GM19328 (cell line): Measurements from ENCODE around the gene UBE2I.

Experiments used
- ATAC-seq: cut with Tn5 transposase; IDR thresholded peaks from one replicate; pipeline ENCODE4 v1.9.1; 2021; ENCODE audit warnings: mild to moderate bottlenecking, moderate library complexity; ENCODE audit not compliant: unreplicated experiment

UBE2I gene

DNA sequence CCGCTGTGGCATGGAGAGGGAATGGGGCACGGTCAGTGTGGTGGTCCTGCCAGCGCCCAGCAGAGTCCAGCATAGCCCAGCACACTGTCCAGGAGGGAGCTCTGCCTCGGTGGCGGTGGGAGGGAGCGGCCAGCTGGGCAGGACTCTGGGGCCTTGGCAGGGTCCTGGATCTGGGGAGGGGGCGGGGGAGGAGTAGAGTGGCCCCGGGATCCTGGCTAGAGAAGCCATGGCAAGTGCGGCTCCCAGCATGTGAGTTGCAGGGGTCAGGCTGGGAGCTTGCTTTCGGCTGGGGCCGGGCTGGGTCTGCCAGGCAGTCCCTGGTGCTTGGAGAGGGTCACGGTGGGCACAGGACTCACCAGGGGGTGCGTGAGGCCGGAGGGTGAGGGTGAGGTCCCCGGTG is 46.2 kb downstream of the UBE2I start:
- ATAC-seq, result no peak

DNA sequence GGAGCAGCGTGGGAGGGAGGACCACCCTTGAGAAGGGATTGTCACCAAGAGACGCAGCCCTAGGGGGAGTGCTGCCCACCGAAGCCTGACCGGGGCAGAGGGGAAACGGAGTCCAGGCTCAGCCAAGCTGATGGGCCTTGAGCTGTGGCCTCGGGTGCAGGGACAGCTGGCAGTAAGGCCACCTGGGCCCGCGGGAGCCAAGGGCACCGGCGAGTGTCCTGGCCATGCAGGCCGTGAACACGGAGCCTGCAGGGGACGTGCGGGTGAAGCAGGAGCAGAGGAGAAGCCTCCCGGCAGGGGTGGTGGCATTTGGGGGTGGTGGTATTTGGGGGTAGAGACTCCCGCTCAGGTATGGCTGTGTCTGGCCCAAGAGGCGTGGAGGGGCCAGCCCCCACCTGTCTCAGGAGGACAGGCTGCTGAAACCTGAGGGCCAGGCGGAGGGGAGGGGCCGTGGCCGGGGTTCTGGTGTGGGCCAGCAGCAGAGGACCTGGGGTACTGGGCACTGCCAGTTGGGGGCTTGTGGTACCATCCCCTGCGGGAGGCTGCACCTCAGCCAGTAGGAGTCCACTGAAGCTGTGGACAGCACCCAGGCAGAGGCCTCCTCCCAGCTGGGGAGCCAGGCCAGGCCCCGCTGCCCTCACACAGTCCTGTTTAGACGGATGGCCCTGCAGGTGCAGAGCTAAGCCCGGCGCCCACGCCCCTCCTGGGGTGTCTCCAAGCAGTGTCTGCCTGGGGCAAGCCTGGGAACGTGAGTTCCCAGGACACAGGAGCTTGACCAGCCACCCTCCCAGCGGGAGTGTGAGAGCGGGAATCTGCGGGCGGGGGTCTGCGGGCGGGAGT is 46.8 kb downstream of the UBE2I start:
- no peak for ATAC-seq

DNA sequence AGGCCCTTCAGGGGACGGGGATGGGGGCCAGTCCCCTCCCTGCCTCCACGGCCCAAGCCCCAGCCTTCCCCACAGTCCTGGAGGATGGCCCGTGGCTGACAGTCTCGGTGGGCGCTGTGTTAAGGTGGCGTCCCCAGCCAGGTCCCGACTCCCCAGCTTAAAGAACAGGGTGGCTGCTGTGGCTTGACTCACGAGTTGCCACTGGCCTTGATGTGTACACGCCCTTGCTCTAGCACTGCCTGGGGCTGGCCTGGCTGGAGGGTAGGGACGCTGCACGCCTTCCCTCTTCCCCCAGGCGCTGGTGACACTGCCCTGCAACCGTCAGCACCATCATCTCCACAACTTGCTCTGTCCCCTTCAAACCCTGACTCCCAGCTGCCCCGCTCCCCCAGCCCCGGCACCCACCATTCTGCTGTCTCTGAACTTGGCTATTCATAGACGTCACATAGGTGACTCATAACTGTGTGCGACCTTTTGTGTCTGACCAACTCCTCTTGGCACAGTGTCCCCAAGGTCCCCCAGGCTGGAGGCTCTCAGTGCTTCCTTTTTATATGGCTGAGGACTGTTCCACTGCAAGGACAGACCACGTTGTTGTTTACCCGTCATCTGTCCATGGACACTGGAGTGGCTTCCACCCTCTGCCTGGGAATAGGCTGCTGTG is 48.6 kb downstream of the UBE2I start:
- ATAC-seq, result no peak

DNA sequence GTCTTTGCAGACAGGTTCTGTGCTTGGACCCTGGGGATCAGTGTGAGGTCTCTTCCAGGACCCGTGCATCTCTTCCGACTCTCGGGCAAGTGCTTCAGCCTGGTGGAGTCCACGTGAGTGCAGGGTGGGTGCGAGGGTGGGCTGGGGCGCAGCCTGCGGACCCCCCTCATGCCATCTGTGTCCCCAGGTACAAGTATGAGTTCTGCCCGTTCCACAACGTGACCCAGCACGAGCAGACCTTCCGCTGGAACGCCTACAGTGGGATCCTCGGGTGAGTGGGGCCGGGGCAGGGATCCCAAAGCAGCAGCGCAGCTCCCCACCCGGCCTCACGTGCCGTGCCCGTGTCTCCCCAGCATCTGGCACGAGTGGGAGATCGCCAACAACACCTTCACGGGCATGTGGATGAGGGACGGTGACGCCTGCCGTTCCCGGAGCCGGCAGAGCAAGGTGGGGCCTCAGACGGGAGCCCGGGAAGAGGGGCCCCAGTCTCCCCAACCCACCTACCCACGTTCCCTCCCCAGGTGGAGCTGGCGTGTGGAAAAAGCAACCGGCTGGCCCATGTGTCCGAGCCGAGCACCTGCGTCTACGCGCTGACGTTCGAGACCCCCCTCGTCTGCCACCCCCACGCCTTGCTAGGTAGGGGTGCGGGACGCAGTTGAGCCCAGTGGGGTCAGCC is 52.4 kb downstream of the UBE2I start:
- ATAC-seq, result no peak

DNA sequence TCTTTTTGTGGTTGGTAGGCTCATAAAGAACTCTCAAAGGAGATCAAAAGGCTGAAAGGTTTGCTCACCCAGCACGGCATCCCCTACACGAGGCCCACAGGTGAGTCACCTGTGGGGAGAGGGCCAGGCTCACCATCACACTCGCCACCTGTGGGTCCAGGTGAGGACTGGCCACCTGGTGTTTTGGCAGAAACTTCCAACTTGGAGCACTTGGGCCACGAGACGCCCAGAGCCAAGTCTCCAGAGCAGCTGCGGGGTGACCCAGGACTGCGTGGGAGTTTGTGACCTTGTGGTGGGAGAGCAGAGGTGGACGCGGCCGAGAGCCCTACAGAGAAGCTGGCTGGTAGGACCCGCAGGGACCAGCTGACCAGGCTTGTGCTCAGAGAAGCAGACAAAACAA is 53.4 kb downstream of the UBE2I start:
- no peak for ATAC-seq

DNA sequence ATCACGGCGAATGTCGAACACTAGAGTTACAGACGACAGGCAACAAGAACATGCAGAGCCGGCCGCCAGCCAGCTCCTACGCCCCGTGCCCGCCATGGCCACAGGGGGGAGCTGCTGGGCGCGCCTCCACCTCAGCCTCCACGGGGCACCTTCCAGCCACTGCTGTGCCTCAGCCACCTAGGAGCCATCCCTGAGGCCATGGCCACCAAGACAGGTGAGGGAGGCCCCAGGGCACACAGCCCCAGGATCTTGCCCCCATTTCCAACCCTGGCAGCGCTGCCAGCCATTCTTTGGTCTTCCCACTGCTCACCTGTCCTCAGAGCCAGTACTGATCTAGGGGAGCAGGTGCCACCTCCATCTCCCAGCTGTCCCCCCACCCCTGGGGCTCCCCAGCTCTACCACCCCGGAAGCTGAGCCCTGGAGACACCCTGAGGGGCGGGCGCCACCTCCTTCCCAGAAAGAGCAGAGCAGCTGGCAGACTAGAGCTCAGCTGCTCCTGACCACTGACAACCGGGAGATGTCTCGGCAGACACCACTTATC is 54.1 kb downstream of the UBE2I start:
- no peak for ATAC-seq

DNA sequence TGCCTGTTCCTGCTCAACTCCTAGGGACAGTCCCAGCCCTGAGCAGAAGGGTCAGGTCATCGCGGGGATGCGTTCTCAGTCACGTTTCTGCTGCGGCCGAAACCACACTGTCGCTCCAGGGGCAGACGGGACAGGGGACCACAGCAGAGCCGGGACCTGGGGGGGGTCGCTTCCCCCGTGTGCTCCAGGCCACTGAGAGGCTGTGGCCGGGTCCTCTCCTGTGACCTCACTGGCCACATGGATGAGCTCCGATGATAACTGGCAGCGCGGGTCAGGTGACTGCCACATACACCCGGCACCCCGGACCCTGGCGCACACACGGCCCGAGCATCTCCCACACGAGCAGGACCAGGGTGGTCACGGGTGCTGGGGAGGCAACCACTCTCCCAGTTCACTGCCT is 55.1 kb downstream of the UBE2I start:
- ATAC-seq, result no peak

DNA sequence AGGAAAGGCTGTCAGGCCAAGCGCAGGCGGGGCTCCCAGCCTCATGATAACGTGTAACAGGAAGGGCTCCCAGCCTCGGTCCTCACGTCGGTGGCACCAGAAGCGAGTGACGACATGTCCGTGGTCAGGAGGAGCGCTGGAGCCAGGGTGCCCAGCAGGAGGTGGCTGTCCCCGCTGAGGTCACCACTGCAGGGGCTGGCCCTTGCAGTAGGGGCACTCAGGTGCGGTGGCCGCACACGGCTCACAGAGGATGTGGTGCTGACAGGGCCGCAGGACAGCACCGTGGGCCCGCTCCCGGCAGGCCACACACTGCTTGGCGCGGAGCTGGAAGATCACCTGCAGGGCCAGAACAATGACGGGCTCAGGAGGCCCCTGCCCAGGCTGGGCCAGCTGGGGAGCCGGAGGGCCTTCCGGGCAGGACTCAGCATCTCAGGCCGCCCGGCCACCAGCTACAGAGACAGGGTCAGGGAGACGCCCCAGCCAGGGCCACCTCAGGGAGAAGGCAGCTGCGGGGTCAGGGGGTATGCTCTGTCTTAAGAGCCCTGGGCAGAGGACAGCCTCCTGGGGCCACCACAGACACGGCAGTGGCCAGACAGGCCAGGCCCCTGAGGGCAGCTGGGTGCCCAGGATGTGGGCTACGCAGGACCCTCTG is 56.8 kb downstream of the UBE2I start:
- no peak for ATAC-seq

DNA sequence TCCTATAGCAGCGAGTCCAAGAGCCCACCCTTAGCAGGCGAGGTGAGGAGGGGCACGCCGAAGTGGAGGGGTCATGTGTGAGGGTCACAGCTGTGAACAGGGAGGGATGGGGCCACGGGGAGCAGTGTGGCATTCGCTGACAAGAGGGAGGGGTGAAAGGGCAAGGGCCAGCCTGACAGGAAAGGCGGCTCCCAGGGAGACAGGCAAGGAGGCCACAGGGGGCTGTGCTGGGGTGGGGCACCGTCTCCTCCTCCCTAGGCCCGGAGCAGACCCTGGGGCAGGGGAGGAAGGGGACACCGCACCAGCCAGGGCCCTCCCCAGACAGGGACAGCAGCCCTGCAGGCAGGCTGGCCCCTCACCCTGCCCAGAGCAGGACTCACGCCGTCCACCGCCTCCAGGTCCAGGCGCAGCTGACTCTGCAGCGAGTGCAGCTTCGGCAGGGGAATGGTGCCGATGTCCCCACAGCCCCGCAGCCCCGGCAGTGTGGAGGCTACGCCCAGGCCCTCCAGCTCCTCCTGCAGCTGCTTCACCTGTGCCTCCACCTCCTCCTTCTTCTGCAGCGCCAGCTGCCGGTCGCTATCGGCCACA is 57.4 kb downstream of the UBE2I start:
- no peak for ATAC-seq

DNA sequence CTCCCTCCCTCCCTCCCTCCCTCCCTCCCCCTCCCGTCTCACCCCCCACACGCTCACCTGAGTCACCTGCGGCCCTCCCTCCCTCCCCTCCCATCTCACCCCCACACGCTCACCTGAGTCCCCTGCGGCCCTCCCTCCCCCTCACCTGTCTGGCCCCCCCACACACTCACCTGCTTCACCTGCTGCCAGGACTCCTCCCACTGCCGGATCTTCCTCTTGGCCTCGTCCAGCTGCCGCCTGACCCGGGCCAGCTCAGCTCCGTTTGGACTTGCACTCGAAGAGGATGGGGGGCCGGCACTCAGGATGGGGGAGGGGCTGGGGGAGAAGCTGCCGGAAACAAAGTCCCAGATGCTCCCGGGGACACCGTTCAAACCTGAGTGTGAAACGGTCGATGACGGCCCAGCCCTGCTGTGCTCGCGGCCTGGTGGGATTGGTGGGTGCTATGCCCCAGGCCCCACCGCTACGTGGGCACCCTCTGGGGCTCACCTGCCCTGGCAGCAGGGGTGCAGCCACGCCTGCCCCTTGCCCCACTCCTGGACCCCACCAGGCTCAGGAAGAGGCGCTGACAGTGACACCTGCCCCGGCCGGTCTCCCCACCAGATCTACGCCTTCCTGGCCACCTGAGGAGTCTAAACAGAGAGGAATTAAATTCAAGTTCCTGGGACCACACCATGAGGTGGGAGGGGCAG is 58.2 kb downstream of the UBE2I start:
- ATAC-seq, result no peak

DNA sequence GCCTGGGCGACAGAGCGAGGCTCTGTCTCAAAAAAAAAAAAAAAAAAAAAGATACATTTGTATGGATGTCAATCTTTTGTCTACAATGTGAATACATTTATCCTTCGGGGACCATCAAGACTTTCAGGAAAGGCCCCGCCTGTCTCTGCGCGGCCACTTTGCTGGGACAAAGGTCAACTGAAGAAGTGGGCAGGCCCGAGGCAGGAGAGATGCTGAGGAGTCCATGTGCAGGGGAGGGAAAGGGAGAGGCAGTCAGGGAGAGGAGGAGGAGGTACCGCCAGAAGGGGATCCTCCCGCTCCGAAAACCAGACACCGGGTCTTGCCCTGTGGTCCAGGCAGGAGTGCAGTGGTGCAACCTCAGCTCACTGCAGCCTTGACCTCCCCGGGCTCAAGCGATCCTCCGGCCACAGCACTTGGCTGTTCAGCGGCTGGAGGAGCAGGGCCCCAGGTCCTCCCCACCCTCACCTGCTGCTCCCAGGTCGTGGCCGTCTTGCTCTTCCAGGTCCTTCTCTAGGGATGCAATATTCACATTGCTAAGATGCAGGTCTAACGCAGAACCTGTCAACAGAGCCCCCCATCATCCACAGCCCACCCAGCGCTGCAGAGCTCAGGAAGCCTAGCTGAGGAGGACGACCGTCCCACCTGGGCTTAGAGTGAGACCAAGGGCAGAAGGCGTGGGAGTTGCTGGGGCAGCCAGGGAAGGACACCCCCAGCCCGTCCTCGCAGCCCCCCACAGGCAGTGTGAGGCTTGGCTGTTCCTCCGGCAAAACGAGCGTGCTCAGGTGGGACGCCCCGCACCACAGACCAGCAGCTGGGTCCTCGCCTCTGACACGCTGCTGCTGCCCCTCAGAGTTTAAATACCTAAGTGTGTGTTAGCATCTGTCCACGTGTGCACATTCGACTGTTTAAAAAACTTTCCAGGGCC is 61.9 kb downstream of the UBE2I start:
- ATAC-seq, result no peak

DNA sequence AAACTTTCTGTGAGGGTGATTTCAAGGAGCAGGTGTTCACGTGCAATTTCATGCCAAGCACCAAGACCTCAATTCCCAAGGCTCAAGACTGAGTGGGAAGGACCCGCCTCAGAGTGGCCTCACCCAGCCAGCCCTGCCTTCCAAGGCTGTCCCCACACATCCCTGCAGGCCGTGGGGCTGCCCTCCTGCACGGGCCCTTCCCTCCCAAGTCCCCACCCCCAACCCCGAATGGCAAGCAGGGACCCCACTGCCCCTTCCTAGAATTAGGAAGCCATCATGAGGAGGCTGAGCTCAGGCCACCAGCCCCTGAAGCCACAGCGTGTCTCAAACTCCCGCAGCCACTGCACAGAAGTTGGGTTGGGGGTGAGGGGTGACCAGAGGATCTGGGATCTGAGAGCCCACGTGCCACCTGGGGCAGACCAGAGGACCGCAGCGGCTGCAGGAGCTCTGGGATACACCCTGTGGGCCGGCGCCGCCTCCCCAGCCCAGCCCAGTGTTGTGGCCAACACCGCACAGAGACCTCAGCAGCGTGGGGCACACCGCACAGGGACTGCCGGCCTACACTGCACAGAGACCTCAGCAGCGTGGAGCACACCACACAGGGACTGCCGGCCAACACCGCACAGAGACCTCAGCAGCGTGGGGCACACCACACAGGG is 63.0 kb downstream of the UBE2I start:
- no peak for ATAC-seq

DNA sequence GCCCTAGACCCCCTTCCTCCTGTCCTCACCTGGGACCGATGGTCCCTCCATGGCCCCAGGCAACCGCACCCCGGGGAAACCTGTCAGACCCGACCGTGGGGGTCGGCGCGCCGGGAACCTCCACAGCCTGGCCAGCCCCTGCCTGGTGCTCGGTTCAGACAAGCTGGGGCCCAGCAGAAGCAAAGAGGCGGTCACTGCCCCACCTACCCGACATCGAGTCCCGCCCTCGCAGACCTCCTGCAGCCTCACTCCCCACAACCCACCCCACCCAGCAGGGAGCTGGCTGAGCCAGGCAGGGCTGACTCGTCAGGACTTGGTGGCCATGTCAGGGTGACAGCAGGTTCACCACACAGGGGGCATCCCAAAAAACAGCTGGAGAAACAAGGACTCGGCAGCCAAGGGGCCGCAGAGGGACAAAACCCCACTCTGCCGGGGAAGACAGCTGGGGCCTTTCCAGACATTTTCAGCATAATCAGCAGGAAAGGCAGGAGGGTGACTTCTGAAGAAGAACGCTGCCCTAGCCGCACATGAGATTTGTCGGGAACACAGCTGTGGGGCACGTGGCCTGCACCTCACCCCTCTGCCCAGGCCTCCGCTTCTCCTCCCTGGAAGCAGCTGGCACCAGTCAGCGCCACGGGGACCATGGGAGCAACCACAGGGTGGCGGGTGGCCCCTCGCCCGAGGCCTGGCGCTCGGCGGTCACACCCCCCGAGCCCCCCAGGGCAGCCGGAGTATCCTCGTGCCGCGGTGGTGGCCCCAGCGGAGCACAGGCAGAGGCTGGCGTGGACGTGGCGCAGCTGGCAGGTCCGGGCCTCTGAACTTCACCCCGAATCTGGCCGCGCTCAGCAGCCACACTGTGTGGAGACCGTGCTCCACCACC is 65.2 kb downstream of the UBE2I start:
- no peak for ATAC-seq

DNA sequence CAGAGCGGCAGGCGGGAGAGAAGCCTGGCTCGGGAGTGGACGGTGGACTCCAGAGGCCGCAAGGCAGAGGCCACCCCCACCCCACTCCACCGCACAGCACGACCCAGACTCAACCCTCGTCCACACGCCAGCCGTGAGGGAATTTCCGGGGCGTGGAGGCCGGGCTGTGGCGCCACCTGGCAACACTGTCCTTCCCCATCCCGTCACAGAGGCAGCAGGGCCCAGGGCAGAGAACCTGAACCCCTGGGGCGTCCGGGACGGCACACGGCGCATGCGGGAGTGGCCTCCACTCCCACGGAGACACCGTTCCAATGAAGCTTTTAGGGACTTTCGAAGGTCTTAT is 65.8 kb downstream of the UBE2I start:
- no peak for ATAC-seq

DNA sequence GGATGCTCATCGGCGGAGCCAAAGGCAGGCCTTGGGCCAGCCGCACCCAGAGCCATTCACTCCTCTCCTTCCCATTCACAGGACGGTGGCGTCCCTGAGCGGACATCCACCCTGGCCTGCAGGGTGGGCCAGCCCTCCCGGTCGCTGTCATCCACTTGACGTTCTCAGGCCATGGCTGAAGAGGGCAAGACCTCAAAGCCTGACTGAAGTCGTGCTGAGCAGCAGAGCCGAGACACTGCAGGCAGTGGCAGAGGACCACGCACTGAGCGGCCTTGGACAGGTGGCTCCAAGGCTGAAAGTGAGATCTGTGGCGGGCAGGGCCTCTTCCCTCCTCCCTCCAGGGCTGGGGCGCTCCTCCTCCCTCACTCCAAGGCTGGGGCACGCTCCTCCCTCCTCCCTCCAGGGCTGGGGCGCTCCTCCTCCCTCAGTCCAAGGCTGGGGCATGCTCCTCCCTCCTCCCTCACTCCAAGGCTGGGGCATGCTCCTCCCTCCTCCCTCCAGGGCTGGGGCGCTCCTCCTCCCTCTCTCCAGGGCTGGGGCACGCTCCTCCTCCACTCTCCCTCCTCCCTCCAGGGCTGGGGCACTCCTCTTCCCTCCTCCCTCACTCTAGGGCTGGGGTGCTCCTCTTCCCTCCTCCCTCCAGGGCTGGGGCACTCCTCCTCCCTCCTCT is 66.4 kb downstream of the UBE2I start:
- no peak for ATAC-seq
